Hair follicle dermal papilla cell (primary cell): Measurements from ENCODE around the gene RRP7A. TPM values are rescaled to one million over a fixed set of nuclear protein-coding genes. Genes with fewer than 3 reads are reported as not detected.

Experiments
- small RNA-seq: library from RNA; depleted of rRNA; stranded (forward); fragments of <200 nt; gene quantifications from one replicate; pipeline ENCODE3, GENCODE V24; 2012
- total RNA-seq: library from RNA; depleted of rRNA; stranded (reverse); fragments of >200 nt; gene quantifications from 2 replicates; pipeline ENCODE4 v1.2.3, GENCODE V29; 2012

The RRP7A gene, protein sequence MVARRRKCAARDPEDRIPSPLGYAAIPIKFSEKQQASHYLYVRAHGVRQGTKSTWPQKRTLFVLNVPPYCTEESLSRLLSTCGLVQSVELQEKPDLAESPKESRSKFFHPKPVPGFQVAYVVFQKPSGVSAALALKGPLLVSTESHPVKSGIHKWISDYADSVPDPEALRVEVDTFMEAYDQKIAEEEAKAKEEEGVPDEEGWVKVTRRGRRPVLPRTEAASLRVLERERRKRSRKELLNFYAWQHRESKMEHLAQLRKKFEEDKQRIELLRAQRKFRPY
- total RNA-seq = 20.6 and 23.7 TPM in 2 replicates

DNA sequence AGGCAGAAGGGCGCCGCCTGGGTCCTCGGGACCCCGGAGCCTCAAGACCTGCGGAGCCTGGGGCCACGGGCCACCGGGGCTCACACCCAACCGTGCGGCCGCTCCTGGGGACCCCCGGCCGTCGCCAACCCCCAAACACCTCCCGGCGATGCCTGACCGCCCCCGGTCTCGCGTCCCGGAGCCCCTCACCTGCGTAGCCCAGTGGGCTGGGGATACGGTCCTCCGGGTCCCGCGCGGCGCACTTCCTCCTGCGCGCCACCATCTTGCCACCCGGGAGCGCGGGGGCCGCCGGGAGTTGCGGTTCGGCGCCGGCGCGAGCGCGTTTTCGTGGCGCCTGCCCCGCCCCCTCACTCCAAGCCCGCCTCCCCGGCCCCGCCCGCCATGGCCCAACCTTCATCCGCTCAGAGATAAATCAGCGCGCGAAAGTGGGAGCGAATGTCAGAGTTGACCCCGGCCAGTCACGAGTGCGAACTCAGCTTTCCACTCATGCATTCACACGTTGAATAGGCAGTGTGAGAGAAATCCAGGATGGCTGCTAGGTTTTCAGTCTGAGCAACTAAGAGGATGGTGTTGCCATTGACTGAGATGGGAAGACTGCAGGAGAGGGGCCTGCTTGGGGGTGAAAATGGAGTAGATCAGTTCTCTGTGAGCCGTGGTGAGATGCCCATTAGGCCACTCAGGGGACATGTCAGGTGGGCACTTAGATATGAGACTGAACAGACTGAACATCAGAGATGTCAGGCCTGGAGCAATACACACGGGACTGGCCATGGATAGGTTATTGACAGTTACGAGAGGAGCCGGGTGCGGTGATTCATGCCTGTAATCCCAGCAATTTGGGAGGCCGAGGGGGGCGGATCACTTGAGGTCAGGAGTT, at the start of gene RRP7A:
Gene RRP7A, minus strand, starts transcription at position 272 of the 877 bp plus-strand sequence. Its CDS starts 10 bp downstream, at position 262.

DNA sequence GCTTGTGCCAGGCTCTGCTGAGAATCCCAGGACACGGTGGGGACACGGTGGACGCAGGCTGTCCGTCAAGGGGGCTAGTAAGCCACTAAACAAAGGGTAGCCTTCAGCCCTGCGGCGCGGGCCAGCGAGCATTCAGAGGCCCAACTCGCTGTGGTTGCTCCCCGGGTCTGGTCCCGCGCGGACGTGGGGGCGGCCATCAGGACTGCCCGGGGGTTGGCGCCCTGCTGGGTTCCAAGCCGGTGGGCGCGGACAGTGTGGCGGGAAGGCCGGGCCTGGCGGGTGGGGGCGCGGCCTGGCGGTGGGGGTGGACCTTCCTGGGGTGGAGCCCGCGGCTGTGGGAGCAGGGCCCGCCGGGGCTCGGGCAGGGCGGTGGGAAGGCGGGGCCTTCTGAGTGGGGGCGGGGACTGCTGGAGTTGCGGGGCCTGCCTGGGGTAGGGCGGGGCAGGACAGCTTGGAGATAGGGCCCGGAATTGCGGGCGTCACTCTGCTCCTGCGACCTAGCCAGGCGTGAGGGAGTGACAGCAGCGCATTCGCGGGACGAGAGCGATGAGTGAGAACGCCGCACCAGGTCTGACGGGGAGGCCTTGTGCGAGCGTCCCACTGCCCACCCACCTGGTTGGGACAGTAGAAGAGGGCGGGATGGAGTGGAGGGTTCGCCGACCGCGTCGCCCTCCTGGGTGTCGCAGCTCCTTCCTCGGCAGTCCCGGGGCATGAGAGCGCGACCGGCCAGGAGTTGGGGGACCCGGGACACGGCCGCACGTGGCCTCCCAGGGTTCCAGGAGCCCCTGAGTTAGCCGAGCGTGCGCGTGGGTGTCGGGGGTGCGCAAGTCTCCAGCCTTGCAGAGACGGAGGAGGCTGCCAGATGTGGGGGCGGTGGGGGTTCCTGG, 34.1 kb upstream of the RRP7A start, which contains the start of gene SERHL2:
Gene SERHL2, plus strand, starts transcription at position 482 of the 887 bp plus-strand sequence. Its CDS starts 65 bp downstream, at position 547.

Small RNA genes within 50 kb of the gene (small RNA-seq; reads per million reads assigned to genes)
- not detected for gene RN7SKP80
- not detected for gene RNU6-513P

Other genes with a start within 250 kb of the RRP7A start
- gene TCF20, start 249.1 kb downstream of the RRP7A start, total RNA-seq = 48.3 and 60.5 TPM in 2 replicates
- gene NFAM1, start 87.4 kb downstream of the RRP7A start, total RNA-seq = under 0.01 and 0.12 TPM in 2 replicates
- 3.6 and 6.4 TPM in 2 replicates for gene SERHL2, start 34.2 kb upstream of the RRP7A start, total RNA-seq
- gene POLDIP3, start 95.1 kb upstream of the RRP7A start, total RNA-seq = 31.0 and 35.7 TPM in 2 replicates
- gene ATP5MGL, start 120.8 kb upstream of the RRP7A start, total RNA-seq = 1.1 TPM in 2 replicates
- 130 and 140 TPM in 2 replicates for gene CYB5R3, start 129.6 kb upstream of the RRP7A start, total RNA-seq
- gene A4GALT, start 201.1 kb upstream of the RRP7A start, total RNA-seq = 7.5 and 12.8 TPM in 2 replicates